ENCODE measurements around the gene PEX13. TPM values are rescaled to one million over a fixed set of nuclear protein-coding genes. Genes with fewer than 3 reads are reported as not detected.

PEX13 gene
- total and polyA plus RNA-seq, 9 donors: 12.4 to 28.1 (median 21.5) TPM

GRCh38 chr2:60974652-60975051 lies 42.9 kb upstream of the PEX13 start:
- no peak for TF ChIP-seq CTCF (IDR thresholded peaks at IDR 0.05)
- WGBS, 3 donors: 96 to 98% (median 97%) methylated on average over 16 of the region's 16 CpGs
- no peaks in the 10 kb centered on the region for H3K36me3 ChIP-seq
- no peak overlapping the region for H3K4me3 ChIP-seq
- no peaks in the 10 kb centered on the region for H3K4me1 ChIP-seq (ENCODE audit: insufficient read depth)
- no peak overlapping the region for H3K27ac ChIP-seq
- intact Hi-C loops (cut with DNase I): no loop called here
- no peak for DNase-seq
- H3K9me3 ChIP-seq: no peaks in the 10 kb centered on the region
- H3K27me3 ChIP-seq: no peaks in the 10 kb centered on the region

- Histone ChIP-seq H3K27me3 (no peaks in the 10 kb centered on the region), H3K4me3 (no peak overlapping the region), H3K4me1 (ENCODE audit: insufficient read depth) (no peaks in the 10 kb centered on the region), H3K27ac (no peak overlapping the region), H3K36me3 (no peaks in the 10 kb centered on the region), H3K9me3 (no peaks in the 10 kb centered on the region)
- 89 to 94% (median 93%) methylated on average over 3 of the region's 3 CpGs for WGBS, 3 donors
- TF ChIP-seq CTCF (IDR thresholded peaks at IDR 0.05) (no peak), EP300 (IDR thresholded peaks at IDR 0.05) (no peak), POLR2A (IDR thresholded peaks at IDR 0.05) (no peak)
- intact Hi-C loops (cut with DNase I): no loop called here
- no peak for DNase-seq
Measured at GRCh38 chr2:60976256-60976850, 41.2 kb upstream of the PEX13 start.

- H3K27me3 ChIP-seq: no peaks in the 10 kb centered on the region
- H3K27ac ChIP-seq: no peak overlapping the region
- TF ChIP-seq EP300 (IDR thresholded peaks at IDR 0.05) (no peak), CTCF (IDR thresholded peaks at IDR 0.05) (no peak), POLR2A (IDR thresholded peaks at IDR 0.05) (no peak)
- H3K9me3 ChIP-seq: no peaks in the 10 kb centered on the region
- H3K4me1 ChIP-seq (ENCODE audit: insufficient read depth): no peaks in the 10 kb centered on the region
- intact Hi-C loops (cut with DNase I): no loop called here
- H3K4me3 ChIP-seq: no peak overlapping the region
- WGBS, 3 donors: 59 to 70% (median 62%) methylated on average over 5 of the region's 5 CpGs
- DNase-seq: no peak
- H3K36me3 ChIP-seq: no peaks in the 10 kb centered on the region
Measured at GRCh38 chr2:60976875-60977561, 40.5 kb upstream of the PEX13 start.

GRCh38 chr2:60977562-60977895 lies 40.0 kb upstream of the PEX13 start:
- no peaks in the 10 kb centered on the region for H3K27me3 ChIP-seq
- no peak for DNase-seq
- no peak overlapping the region for H3K4me3 ChIP-seq
- no peaks in the 10 kb centered on the region for H3K4me1 ChIP-seq (ENCODE audit: insufficient read depth)
- WGBS, 3 donors: 63 to 67% (median 64%) methylated on average over 1 of the region's 1 CpG
- no peaks in the 10 kb centered on the region for H3K36me3 ChIP-seq
- no peaks in the 10 kb centered on the region for H3K9me3 ChIP-seq
- no peak for TF ChIP-seq POLR2A (IDR thresholded peaks at IDR 0.05)
- no peak for TF ChIP-seq EP300 (IDR thresholded peaks at IDR 0.05)
- no peak for TF ChIP-seq CTCF (IDR thresholded peaks at IDR 0.05)
- no peak overlapping the region for H3K27ac ChIP-seq
- intact Hi-C loops (cut with DNase I): no loop called here
